Measurements from ENCODE around the gene COP1. TPM values are rescaled to one million over a fixed set of nuclear protein-coding genes. Genes with fewer than 3 reads are reported as not detected.

Gene COP1
- total and polyA plus RNA-seq, 2 of the 8 experiments (the other 6 are each of a cell fraction or from before 2014, with no cell fraction given), result 26.2 to 44.9 TPM

- TF ChIP-seq, protein P1, sequence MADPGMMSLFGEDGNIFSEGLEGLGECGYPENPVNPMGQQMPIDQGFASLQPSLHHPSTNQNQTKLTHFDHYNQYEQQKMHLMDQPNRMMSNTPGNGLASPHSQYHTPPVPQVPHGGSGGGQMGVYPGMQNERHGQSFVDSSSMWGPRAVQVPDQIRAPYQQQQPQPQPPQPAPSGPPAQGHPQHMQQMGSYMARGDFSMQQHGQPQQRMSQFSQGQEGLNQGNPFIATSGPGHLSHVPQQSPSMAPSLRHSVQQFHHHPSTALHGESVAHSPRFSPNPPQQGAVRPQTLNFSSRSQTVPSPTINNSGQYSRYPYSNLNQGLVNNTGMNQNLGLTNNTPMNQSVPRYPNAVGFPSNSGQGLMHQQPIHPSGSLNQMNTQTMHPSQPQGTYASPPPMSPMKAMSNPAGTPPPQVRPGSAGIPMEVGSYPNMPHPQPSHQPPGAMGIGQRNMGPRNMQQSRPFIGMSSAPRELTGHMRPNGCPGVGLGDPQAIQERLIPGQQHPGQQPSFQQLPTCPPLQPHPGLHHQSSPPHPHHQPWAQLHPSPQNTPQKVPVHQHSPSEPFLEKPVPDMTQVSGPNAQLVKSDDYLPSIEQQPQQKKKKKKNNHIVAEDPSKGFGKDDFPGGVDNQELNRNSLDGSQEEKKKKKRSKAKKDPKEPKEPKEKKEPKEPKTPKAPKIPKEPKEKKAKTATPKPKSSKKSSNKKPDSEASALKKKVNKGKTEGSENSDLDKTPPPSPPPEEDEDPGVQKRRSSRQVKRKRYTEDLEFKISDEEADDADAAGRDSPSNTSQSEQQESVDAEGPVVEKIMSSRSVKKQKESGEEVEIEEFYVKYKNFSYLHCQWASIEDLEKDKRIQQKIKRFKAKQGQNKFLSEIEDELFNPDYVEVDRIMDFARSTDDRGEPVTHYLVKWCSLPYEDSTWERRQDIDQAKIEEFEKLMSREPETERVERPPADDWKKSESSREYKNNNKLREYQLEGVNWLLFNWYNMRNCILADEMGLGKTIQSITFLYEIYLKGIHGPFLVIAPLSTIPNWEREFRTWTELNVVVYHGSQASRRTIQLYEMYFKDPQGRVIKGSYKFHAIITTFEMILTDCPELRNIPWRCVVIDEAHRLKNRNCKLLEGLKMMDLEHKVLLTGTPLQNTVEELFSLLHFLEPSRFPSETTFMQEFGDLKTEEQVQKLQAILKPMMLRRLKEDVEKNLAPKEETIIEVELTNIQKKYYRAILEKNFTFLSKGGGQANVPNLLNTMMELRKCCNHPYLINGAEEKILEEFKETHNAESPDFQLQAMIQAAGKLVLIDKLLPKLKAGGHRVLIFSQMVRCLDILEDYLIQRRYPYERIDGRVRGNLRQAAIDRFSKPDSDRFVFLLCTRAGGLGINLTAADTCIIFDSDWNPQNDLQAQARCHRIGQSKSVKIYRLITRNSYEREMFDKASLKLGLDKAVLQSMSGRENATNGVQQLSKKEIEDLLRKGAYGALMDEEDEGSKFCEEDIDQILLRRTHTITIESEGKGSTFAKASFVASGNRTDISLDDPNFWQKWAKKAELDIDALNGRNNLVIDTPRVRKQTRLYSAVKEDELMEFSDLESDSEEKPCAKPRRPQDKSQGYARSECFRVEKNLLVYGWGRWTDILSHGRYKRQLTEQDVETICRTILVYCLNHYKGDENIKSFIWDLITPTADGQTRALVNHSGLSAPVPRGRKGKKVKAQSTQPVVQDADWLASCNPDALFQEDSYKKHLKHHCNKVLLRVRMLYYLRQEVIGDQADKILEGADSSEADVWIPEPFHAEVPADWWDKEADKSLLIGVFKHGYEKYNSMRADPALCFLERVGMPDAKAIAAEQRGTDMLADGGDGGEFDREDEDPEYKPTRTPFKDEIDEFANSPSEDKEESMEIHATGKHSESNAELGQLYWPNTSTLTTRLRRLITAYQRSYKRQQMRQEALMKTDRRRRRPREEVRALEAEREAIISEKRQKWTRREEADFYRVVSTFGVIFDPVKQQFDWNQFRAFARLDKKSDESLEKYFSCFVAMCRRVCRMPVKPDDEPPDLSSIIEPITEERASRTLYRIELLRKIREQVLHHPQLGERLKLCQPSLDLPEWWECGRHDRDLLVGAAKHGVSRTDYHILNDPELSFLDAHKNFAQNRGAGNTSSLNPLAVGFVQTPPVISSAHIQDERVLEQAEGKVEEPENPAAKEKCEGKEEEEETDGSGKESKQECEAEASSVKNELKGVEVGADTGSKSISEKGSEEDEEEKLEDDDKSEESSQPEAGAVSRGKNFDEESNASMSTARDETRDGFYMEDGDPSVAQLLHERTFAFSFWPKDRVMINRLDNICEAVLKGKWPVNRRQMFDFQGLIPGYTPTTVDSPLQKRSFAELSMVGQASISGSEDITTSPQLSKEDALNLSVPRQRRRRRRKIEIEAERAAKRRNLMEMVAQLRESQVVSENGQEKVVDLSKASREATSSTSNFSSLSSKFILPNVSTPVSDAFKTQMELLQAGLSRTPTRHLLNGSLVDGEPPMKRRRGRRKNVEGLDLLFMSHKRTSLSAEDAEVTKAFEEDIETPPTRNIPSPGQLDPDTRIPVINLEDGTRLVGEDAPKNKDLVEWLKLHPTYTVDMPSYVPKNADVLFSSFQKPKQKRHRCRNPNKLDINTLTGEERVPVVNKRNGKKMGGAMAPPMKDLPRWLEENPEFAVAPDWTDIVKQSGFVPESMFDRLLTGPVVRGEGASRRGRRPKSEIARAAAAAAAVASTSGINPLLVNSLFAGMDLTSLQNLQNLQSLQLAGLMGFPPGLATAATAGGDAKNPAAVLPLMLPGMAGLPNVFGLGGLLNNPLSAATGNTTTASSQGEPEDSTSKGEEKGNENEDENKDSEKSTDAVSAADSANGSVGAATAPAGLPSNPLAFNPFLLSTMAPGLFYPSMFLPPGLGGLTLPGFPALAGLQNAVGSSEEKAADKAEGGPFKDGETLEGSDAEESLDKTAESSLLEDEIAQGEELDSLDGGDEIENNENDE (IDR thresholded peaks at IDR 0.05; ENCODE audit: insufficient replicate concordance, low read length), result no peak
- TF ChIP-seq RBBP5 (IDR thresholded peaks at IDR 0.05; ENCODE audit: borderline replicate concordance, low read depth, low read length), result no peak
These were observed 88.1 kb downstream of the COP1 start (continued) for GRCh38 chr1:176118985-176119384.
